RKO (cell line): ENCODE data around the gene HMGCLL1.

ENCODE experiments used
- DNase-seq: peaks from one replicate; pipeline ENCODE4 v3.0.0-alpha.2; 2016; ENCODE audit warnings: low spot score

Gene HMGCLL1

DNA sequence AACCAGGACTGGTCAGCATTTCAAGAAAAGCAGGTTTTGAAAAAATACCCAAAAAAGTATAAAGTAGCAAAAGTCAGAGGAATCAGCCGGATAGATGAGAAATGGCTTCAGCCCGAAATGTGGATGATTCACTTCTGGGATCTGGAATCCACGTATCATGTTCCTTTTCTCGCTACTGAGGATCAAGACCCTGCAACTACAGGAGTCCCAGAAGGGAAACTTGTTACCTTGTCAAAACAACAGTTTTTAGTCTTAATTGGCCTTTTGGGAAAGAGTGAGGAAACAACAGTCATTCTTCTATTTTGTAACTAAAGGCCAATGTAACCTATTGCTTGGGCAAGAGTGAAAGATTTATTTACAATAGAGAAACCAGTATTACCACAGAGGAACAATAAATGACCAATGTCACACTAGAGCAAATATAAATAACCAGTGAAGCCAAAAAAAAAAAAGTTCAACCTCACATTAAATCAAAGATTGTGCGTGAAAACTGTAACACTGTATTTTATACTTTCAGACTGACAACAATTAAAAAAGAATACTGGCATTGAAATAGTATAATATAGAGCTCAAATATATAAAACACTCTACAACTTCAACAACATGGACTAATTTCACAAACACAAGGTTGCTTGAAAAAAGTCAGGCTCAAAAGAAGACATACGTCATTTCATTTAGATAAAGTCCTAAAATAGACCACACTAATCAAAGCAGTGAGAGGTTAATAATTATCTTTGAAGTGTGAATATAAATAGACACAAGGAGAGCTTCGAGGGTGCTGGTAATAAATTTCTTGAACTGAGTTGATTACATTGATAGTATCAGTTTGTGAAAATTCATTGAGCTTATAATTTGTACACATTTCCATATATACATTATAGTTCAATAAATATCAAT lies 135.5 kb downstream of the HMGCLL1 start:
- no peak for DNase-seq

DNA sequence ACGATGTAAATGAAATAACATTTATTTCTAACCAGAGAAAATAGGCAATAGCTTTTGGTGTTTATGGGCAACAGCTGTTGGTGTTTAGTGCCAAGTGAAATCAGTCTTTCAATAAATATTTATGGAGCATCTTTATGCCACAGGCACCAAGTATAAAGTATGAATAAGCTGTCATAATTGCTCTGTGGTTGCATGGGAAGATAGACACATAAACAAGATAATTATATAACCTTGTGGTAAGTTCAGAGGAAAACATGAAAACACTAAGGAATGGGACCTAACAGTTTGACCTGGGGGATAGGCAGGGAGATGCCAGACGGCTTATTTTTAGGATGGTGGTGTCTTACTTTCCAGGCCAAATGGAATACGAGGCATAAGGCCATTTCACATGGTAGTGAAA lies 140.8 kb downstream of the HMGCLL1 start:
- DNase-seq = no peak

DNA sequence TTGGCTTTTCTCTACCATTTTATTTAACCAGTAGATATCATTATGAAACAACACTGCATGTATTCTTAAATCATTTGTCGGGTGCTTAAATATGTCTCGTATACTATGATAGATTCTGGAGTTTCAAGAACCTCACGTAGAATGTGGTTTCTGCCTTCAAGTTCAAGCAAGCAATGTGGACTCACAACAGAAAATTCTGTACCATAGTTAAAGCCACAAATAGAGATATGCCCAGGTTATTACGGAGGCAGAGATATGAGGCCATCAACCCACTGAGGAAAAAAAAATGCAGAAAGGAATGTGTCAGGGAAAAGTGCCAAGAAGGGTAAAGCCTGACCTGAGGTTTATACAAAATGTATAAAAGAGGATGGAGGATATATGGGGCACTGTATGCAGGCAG lies 141.9 kb downstream of the HMGCLL1 start:
- DNase-seq = no peak

DNA sequence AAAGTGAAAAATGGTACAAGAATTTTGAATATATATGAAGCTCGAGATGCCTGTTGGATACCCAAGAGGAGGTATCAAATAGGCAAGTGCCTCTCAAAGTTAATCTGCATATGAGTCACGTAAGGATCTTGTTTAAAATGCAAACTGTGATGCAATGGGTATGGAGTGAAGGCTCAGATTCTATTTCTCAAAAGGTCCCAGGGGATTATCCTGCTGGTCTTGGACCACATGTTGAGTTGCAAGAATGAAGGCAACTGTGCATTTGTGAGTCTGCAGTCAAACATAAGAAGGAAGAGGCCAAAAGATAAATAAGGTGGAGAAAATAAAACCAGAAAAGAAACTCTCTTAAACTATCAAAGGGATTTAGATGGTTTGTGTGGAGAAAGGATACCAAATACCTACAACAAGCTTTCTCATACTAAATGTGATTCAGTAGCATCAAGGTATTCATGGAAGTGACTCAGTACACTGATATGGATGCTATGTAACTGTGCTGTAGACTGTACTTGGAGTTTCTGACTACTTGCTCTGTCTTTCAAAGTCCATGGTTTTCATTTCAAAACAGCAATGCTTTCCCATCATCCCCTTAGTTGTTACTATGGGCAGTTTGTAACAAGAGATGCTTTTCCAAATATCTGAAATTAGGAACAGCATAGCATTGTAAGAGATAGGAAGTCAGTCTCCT lies 145.4 kb downstream of the HMGCLL1 start:
- DNase-seq = peak; percentile 10

DNA sequence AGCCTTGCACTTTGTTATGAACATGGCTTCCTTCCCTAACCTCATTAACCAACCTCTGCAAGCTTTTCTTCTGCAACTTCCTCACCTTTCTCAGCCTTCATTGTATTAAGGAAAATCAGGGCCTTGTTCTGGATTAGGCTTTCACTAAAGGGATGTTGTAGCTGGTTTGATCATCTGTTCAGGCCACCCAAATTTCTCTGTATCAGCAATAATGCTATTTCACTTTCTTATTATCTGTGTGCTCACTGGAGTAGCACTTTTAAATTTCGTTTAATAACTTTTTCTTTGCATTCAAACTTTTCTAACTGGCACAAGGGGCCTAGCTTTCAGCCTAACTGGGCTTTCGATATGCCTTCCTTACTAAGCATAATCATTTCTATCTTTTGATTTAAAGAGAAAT lies 155.1 kb downstream of the HMGCLL1 start:
- no peak for DNase-seq

DNA sequence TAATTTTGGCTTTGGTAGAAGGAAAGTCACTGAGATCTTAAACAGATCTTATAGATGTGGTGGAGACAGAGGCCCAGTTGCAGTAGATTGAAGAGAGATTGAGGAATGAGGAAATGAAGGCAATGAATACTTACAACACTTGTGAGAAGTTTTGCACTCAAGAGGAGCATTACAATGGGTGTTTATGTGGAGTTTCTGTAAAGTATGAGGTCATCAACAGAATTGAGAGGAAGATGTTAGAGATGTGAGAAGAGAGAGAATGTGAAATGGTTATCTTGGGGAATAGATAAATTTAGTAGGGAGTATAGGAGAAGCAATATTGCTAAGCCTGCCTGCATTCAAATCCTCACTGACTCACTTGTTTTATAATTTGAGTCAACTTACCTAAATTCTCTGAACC lies 168.3 kb downstream of the HMGCLL1 start:
- no peak for DNase-seq

DNA sequence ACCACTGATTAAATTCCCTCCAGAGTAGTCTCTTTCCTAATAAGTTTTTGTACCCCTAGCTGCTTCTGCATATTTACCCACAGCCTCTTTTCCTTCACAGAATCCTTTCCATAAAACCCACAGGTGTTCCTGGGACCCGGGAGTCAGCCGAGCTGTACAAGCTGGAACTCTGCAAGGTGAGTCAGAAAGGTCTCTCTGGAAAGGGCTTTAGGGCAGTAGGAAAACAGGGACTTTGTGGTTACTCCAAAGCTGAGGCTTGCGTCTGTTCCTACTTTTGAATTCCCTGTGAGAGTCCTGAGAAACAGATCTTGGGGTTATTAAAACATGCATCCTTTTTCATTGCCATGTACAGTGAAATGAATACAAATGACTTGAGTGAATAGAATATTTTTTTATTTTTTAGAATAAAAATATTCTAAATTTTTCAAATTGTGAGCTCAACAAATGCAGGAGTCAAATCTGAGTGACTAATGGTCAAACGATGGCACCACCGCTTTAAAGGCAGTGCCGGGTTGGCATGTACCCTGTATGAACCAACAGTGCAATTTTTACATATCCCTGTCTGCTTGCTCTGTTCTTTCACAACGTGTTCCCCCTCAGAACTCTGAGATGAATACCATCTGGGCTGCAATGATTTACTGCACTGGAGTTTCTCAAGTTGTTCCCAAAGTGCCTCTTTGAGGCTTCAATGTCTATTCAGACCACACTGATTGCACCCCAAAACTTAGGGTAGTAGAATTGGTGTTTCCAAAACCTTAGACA lies 173.3 kb downstream of the HMGCLL1 start:
- DNase-seq = no peak

DNA sequence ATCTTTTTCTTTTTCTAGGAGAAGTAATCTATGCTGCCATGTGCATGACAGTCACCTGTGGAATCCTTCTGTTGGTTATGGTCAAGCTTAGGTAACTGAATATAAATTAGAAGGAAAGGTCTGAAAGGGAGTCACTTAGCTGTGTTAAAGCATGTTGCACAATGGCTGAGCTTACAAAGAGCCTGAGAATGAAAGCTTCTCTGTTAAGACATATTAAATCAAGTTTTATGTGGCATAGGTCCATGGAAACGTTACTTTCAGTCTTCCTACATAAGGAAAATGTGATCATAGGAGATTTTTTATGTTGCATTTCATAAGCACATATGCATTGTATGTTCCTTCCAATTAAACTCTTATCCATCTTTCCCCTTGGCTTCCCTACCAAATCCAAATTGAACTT lies 179.6 kb downstream of the HMGCLL1 start:
- DNase-seq = no peak

DNA sequence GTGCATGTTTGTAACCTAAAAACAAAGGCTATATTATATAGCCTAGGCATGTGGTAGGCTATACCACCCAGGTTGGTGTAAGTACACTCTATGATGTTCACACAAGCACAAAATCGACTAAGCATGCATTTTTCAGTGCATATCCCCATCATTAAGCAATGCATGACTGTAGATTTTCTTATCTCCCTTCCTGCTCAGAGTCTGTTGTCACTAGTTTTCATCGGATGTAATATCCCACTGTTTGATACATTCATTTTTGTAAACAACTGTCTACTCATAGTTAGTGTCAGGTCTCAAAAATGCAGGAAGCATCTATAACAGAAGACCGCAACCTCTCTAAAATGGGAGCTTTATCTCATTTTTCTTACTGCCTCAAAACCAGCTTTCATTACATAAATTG lies 181.0 kb downstream of the HMGCLL1 start:
- no peak for DNase-seq

DNA sequence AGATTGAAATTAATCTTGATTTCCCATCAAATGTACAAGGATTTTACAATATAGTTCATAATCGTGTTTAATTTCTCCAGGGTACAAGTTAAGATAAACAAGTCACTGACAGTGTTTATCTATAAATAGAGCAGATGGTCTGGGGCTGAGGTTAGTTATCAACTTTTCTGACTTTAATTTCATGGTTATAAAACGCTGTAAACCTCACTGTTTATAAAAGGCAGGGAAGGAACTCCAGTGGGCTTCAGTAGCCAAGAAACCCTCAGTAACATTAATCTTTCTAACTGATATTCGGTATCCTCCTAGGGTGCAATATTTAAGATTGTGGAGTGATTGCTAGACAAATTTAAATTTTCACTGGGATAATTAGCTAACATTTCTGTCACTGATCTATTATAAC lies 183.1 kb downstream of the HMGCLL1 start:
- no peak for DNase-seq

DNA sequence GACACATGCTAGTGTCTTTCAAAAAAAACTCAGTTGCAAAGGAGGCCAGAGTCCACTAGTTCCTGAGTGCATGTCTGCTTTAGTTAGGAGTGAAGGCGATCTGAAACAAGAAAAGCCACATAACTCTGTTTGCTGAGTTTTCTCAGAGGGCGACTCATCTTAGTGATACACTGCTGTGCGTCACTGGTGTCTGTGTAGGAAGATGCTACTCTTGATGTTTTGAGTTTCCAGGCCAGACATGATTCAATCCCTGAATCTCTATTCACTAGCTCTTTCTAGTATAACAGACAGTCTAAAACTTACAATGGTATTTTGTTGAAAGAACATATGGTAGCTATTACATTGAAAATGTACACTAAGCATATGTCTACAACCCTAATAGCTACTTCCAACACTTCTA lies 190.8 kb downstream of the HMGCLL1 start:
- DNase-seq = peak; percentile 23
